Lower lobe of right lung (tissue), 2 donors: ENCODE data around the gene OXT. TPM values are rescaled to one million over a fixed set of nuclear protein-coding genes. Genes with fewer than 3 reads are reported as not detected.

Source experiments
- ATAC-seq, 2 donors: fragments of 200-7000 bp; cut with Tn5 transposase; one replicate each; pipeline ENCODE4 v1.9.1; 2020 to 2022; ENCODE audit warnings: mild to moderate bottlenecking in 2 of 2, moderate library complexity in 2 of 2
- DNase-seq: peaks from one replicate; pipeline ENCODE4 v3.0.0-alpha.2; 2020
- H3K27ac ChIP-seq: fragments of 200-600 bp; one replicate; pipeline ENCODE4 v1.8.0; 2022
- H3K27me3 ChIP-seq: fragments of 200-600 bp; one replicate; pipeline ENCODE4 v1.8.0; 2022; ENCODE audit warnings: low read depth
- H3K36me3 ChIP-seq: fragments of 200-600 bp; one replicate; pipeline ENCODE4 v1.8.0; 2022; ENCODE audit warnings: mild to moderate bottlenecking
- H3K4me1 ChIP-seq: fragments of 200-600 bp; one replicate; pipeline ENCODE4 v1.8.0; 2022
- H3K4me3 ChIP-seq: fragments of 200-600 bp; one replicate; pipeline ENCODE4 v1.8.0; 2022; ENCODE audit warnings: mild to moderate bottlenecking
- H3K9me3 ChIP-seq: fragments of 200-600 bp; one replicate; pipeline ENCODE4 v1.8.0; 2022
- CTCF ChIP-seq: fragments of 200-600 bp; IDR thresholded peaks from one replicate; pipeline ENCODE4 v1.8.0; 2022; ENCODE audit warnings: antibody characterized with exemption, mild to moderate bottlenecking
- intact Hi-C: fragments of 100-400 bp; cut with DNase I; formaldehyde crosslinking; loops from one replicate; pipeline ENCODE4 v1.11.0; 2022
- total RNA-seq: library from RNA; stranded (reverse); fragmentation: NEBNext Ultra II Directional; extraction: Animal tissue kit (Norgen Biotek cat#: 25700); gene quantifications from one replicate; pipeline ENCODE4 v1.2.1, GENCODE V29; 2021
- donor health status: DM: no; HTN: yes; CAD: no; lungs with severe emphysema.

The OXT gene
- total RNA-seq, 1 donor from 2014 or later = not detected

DNA sequence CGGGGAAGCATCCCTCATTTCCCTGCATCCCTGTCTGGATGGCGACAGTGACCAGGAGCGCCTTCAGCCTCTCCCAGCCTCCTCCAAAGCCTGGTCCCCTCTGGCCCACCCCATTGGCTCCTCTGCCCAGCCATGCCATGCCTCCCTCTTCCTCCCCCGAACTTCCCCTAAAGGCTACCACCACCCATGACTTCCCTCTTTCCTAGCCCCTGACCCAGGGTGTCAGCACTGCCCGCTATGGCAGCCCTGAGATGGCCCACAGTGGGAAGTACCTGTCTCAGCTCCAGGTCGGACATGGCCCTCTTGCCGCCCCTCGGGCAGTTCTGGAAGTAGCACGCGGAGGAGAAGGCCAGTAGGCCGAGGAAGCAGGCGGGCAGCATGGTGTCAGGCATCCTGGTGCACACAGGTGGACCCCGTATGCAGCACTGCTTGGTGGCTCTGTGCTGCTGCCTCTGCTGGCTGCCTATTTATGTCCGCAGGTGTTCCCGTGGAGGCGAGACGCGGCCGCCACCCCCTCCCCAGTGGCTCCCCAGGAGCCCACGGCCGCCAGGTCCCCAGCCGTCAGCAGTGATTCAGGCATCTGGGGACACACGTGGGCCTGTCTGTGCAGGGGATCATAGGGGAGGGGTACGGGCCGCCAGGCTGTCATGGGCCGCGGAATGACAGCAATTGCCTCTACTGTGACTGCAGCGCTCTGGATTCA lies 13.0 kb downstream of the OXT start, which contains the start of gene AVP:
Gene AVP, minus strand, starts transcription at position 442 of the 703 bp plus-strand sequence. Its CDS starts 50 bp downstream, at position 392.
- Histone ChIP-seq H3K4me3 (no peak within 1 kb of the TSS), H3K27me3 (peaks cover 52% of the 10 kb centered on the region), H3K4me1 (peaks cover 16% of the 10 kb centered on the region), H3K9me3 (no peaks in the 10 kb centered on the region), H3K36me3 (no peaks in the 10 kb centered on the region), H3K27ac (no peak within 1 kb of the TSS)
- TF ChIP-seq CTCF = no peak
- ATAC-seq (peak; percentile 25 to 34), DNase-seq (no peak)
- intact Hi-C loops = no loop called here

DNA sequence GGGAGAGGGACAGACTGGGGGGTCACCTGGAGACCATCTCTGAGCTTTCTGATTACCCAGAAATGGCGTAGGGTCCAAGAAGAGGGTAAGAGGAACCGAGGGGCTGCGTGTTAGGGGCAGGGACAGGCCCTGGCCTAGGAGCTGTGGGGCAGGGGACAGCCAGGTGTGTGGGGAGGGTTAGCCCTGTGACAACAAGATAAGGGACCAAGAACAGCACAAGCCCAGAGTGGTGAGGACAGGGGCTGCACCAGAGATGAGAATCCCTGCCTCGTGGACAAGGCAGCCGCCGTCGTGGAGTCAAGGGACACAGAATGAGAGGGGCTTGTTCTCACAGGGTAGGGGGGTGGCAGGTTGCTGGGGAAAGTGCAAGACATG lies 13.6 kb downstream of the OXT start:
- Histone ChIP-seq H3K36me3 (no peaks in the 10 kb centered on the region), H3K27me3 (peaks cover 52% of the 10 kb centered on the region), H3K9me3 (no peaks in the 10 kb centered on the region), H3K4me1 (peaks cover 16% of the 10 kb centered on the region), H3K4me3 (no peak overlapping the region), H3K27ac (no peak overlapping the region)
- no peak for TF ChIP-seq CTCF
- DNase-seq (no peak), ATAC-seq (no peak)
- intact Hi-C loops = no loop called here

DNA sequence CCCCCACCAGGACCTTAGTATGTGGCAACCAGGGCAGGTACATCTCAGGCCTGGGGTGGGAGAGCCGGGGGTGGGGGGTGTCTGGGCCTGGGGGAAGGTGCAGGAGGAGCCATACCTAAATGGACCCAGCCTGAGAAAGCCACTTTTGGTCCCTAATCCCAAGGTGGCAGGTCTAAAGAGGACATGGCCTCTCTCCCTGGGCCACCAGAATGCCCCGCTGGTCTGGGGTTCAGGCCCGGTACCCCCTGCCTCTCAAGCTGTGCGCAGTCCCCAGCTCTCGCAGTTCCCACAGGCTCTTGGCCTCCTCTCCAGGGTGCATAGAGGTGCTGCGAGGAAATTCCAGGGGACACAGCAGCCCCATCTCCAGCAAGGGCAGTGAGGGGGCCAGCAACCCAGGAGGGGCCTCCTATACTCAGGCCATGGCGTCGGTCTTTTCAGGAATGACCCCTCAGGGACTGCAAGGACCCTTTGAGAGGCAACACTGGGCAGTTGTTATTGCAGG lies 14.2 kb downstream of the OXT start:
- TF ChIP-seq CTCF = no peak
- ATAC-seq = no peak
- H3K27ac ChIP-seq = no peak overlapping the region
- H3K27me3 ChIP-seq = peaks cover 55% of the 10 kb centered on the region
- DNase-seq = peak; percentile 8
- H3K36me3 ChIP-seq = no peaks in the 10 kb centered on the region
- H3K4me1 ChIP-seq = peaks cover 16% of the 10 kb centered on the region
- intact Hi-C loops = no loop called here
- H3K4me3 ChIP-seq = no peak overlapping the region
- no peaks in the 10 kb centered on the region for H3K9me3 ChIP-seq

- no peak for TF ChIP-seq CTCF
- Histone ChIP-seq H3K4me3 (no peak overlapping the region), H3K27me3 (peaks cover 54% of the 10 kb centered on the region), H3K4me1 (peaks cover 10% of the 10 kb centered on the region), H3K36me3 (no peaks in the 10 kb centered on the region), H3K27ac (no peak overlapping the region), H3K9me3 (no peaks in the 10 kb centered on the region)
- DNase-seq (no peak), ATAC-seq (no peak)
- intact Hi-C loops = no loop called here
Observed at GRCh38 chr20:3088031-3088430, 16.6 kb downstream of the OXT start.

- Histone ChIP-seq H3K36me3 (no peaks in the 10 kb centered on the region), H3K4me1 (no peaks in the 10 kb centered on the region), H3K9me3 (no peaks in the 10 kb centered on the region), H3K4me3 (no peak overlapping the region), H3K27ac (no peak overlapping the region), H3K27me3 (peaks cover 51% of the 10 kb centered on the region)
- DNase-seq = no peak
- TF ChIP-seq CTCF = no peak
- intact Hi-C loops = no loop called here
- ATAC-seq = no peak
Observed at GRCh38 chr20:3090565-3090964, 19.1 kb downstream of the OXT start.
